T-cell (primary cell): ENCODE results near the gene BTBD3. TPM values are rescaled to one million over a fixed set of nuclear protein-coding genes. Genes with fewer than 3 reads are reported as not detected.

Experiments used
- ATAC-seq, 4 experiments: fragments of 200-7000 bp in 3 of 4; fragments of 150-1000 bp in 1 of 4; cut with Tn5 transposase; replicated peaks in 1 of 4; 1 replicate in 3 of 4; 2 replicates in 1 of 4; pipeline ENCODE4 v1.10.0; 2021; ENCODE audit warnings: moderate library complexity in 3 of 4, mild to moderate bottlenecking in 2 of 4, moderate number of reproducible peaks in 1 of 4
- CTCF ChIA-PET, 2 donors: fragments of 300-600 bp; sonication (Branson Sonifier 250); formaldehyde crosslinking; loops; one replicate each; lab custom pipeline; 2022; ENCODE audit warnings: antibody characterized with exemption in 2 of 2; lab: Charles Lee
- POLR2A ChIA-PET, 2 donors: fragments of 300-600 bp; sonication (Branson Sonifier 250); formaldehyde crosslinking; loops; one replicate each; lab custom pipeline; 2022; ENCODE audit warnings: antibody characterized with exemption in 2 of 2; lab: Charles Lee
- DNase-seq, 35 experiments: peaks; one replicate each; pipeline versions ENCODE4 v3.0.0 to v3.0.0-alpha.2; 2013 to 2023
- H3K27ac ChIP-seq: one replicate; pipeline ENCODE4 v1.5.1; 2013; ENCODE audit warnings: low read length
- H3K27me3 ChIP-seq, 2 experiments: replicated peaks in 1 of 2; 1 replicate in 1 of 2; 2 replicates in 1 of 2; pipeline versions ENCODE4 v1.6.1 to v1.7.0; 2013; ENCODE audit warnings: low read length in 1 of 2, mixed read lengths in 1 of 2; ENCODE audit not compliant: control insufficient read depth in 2 of 2, insufficient read depth in 2 of 2; ENCODE audit errors: extremely low read depth in 1 of 2
- H3K36me3 ChIP-seq, 2 donors: 1 replicate in 1 of 2; 2 replicates in 1 of 2; pipeline versions ENCODE4 v1.6.1 to v1.7.0; 2013; ENCODE audit warnings: low read length in 1 of 2; ENCODE audit not compliant: control insufficient read depth in 2 of 2, insufficient read depth in 1 of 2; ENCODE audit errors: extremely low read depth in 1 of 2
- H3K4me1 ChIP-seq, 2 experiments: 1 replicate in 1 of 2; 2 replicates in 1 of 2; pipeline versions ENCODE4 v1.6.1 to v1.7.0; 2013; ENCODE audit warnings: low read length in 2 of 2, mixed read lengths in 1 of 2; ENCODE audit not compliant: insufficient read depth in 2 of 2, control insufficient read depth in 1 of 2; ENCODE audit errors: extremely low read depth in 1 of 2
- H3K4me3 ChIP-seq, 2 donors: 1 replicate in 1 of 2; 2 replicates in 1 of 2; pipeline versions ENCODE4 v1.5.1 to v1.7.0; 2013; ENCODE audit warnings: mild to moderate bottlenecking in 2 of 2, low read length in 1 of 2, moderate library complexity in 1 of 2; ENCODE audit not compliant: control insufficient read depth in 1 of 2; ENCODE audit errors: extremely low read depth in 1 of 2
- H3K9me3 ChIP-seq: 2 replicates; pipeline ENCODE4 v1.7.0; 2013
- H3K27ac Mint-ChIP-seq, 2 donors: one replicate each; pipeline ENCODE4 v1.8.0; 2020 to 2021; ENCODE audit warnings: mild to moderate bottlenecking in 2 of 2, mixed read lengths in 2 of 2
- H3K27me3 Mint-ChIP-seq, 2 donors: one replicate each; pipeline ENCODE4 v1.8.0; 2021 to 2022; ENCODE audit warnings: mixed read lengths in 2 of 2
- H3K36me3 Mint-ChIP-seq: one replicate; pipeline ENCODE4 v1.8.0; 2021; ENCODE audit warnings: mixed read lengths
- H3K4me1 Mint-ChIP-seq, 3 donors: one replicate each; pipeline ENCODE4 v1.8.0; 2020 to 2022; ENCODE audit warnings: mixed read lengths in 3 of 3, mild to moderate bottlenecking in 1 of 3
- H3K4me3 Mint-ChIP-seq, 3 donors: one replicate each; pipeline ENCODE4 v1.8.0; 2020 to 2022; ENCODE audit warnings: mild to moderate bottlenecking in 3 of 3, mixed read lengths in 3 of 3, moderate library complexity in 3 of 3
- H3K9me3 Mint-ChIP-seq, 3 donors: one replicate each; pipeline ENCODE4 v1.8.0; 2020 to 2022; ENCODE audit warnings: mixed read lengths in 3 of 3
- WGBS: methylation state at CpG from one replicate; pipeline ENCODE4 v1.1.5; 2013; ENCODE audit warnings: missing lambda C conversion rate; ENCODE audit not compliant: insufficient coverage; 5-methylcytosine and 5-hydroxymethylcytosine counted together
- total RNA-seq, 35 experiments: library from RNA in 6 of 35; stranded (reverse) in 6 of 35; fragments of 120-200 nt in 1 of 35; gene quantifications; one replicate each; pipeline versions ENCODE4 v1.2.1 to v1.2.4 and lab custom pipeline; 2013 to 2026

Gene BTBD3
- total RNA-seq, 5 donors from 2014 or later (not counting 1 experiment from before 2014, with no cell fraction given): 0.77 to 4.3 (median 1.8) TPM

DNA sequence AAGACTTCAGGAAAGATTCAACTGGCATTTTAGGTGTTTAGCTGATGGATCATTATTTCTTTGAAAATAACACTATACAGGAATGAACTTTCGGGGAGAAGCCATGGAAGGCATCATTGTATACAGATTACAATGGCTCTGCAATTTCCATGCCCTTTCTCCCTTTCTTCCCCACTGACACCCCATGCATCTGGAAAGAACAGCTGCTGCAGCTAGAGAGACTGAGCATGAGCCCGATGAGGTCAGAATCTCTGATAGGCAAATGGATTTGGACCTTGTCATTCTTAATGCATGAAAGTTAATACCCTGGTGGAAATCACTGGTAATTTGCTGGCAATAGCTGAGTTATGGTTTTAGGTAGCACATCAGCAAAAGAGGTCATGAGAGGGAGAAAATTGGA is 54.8 kb downstream of the BTBD3 start:
- Histone ChIP-seq H3K4me1 (no peaks in the 10 kb centered on the region), H3K4me3 (no peak overlapping the region), H3K9me3 (no peaks in the 10 kb centered on the region), H3K36me3 (no peaks in the 10 kb centered on the region), H3K27me3 (no peaks in the 10 kb centered on the region), H3K27ac (no peak overlapping the region)
- Mint-ChIP-seq H3K27me3 (no peaks in the 10 kb centered on the region), H3K4me3 (no peak overlapping the region), H3K9me3 (peaks cover 0 to 7% (median 0%) of the 10 kb centered on the region in 3 donors), H3K27ac (no peak overlapping the region), H3K4me1 (no peaks in the 10 kb centered on the region), H3K36me3 (no peaks in the 10 kb centered on the region)
- POLR2A ChIA-PET: no interaction called here
- CTCF ChIA-PET: no interaction called here
- ATAC-seq (no peak), DNase-seq (no peak)
- WGBS: 81% methylated on average over 2 of the region's 2 CpGs
